ENCODE data around the gene DDA1. TPM values are rescaled to one million over a fixed set of nuclear protein-coding genes. Genes with fewer than 3 reads are reported as not detected.
A peak's percentile ranks its signal among the peaks of the same experiment; 100 is the strongest.

DDA1 gene
- total and polyA plus RNA-seq, 2 of the 13 experiments (the other 11 are each of a cell fraction or from before 2014, with no cell fraction given), result 24.5 to 26.0 TPM

DNA sequence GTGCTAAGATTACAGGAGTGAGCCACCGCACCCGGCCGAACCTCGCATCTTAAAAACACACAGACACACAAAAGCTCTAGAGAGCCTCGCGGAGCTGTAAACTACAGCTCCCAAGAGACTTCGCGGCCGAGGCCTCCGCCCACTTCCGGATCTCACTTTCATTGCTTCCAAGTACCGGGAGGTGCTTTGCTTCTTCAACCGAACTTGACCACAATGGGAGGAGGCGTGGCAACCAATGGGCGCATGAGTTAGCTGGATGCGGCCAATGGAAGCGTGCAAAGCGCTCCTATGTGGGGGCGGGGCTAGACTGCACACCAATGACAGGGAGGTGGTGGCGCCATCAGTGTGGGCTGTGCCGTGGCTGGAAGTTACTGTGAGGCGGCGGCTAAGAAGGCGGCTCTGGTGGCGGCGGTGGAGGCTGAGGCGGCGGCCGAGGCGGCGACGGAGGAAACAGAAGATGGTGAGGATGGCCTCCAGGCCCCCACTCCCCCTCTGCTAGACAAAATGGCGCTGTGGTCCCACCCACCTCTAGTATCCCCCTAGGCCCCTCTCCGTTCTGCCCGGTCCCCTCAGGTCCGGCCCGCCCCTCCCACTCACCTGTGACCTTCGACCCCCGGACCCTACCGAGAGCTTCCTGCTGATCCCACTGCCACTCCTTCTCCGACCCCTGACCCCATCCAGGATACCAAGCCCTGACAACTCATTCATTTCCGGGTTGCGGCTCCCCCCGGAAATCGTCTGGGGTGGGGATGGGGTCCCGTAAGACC lies at the start of gene DDA1 (continued):
- TF ChIP-seq SKI (IDR thresholded peaks at IDR 0.05; ENCODE audit: partially characterized antibody), result no peak
- no peak for TF ChIP-seq GFI1 (CRISPR knock-in tag; IDR thresholded peaks at IDR 0.05; ENCODE audit: borderline replicate concordance)
- peak; percentile 67; the same call in 1 of the 2 replicates for TF ChIP-seq THAP7 (CRISPR knock-in tag; IDR thresholded peaks at IDR 0.05)
- TF ChIP-seq ATAD3A (CRISPR knock-in tag; IDR thresholded peaks at IDR 0.05), result no peak
- TF ChIP-seq, protein P1, sequence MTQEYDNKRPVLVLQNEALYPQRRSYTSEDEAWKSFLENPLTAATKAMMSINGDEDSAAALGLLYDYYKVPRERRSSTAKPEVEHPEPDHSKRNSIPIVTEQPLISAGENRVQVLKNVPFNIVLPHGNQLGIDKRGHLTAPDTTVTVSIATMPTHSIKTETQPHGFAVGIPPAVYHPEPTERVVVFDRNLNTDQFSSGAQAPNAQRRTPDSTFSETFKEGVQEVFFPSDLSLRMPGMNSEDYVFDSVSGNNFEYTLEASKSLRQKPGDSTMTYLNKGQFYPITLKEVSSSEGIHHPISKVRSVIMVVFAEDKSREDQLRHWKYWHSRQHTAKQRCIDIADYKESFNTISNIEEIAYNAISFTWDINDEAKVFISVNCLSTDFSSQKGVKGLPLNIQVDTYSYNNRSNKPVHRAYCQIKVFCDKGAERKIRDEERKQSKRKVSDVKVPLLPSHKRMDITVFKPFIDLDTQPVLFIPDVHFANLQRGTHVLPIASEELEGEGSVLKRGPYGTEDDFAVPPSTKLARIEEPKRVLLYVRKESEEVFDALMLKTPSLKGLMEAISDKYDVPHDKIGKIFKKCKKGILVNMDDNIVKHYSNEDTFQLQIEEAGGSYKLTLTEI (CRISPR knock-in tag; conservative IDR thresholded peaks at IDR 0.05), result no peak
- no peak for TF ChIP-seq ZFP82 (CRISPR knock-in tag; IDR thresholded peaks at IDR 0.05; ENCODE audit: borderline replicate concordance)
- TF ChIP-seq ZFX (CRISPR knock-in tag; IDR thresholded peaks at IDR 0.05; ENCODE audit: low read depth), result peak; percentile 75; the same call in 1 of the 2 replicates
- TF ChIP-seq TAF15 (IDR thresholded peaks at IDR 0.05; ENCODE audit: low read depth, low read length, poor library complexity, severe bottlenecking), result no peak
- no peak for TF ChIP-seq ZNF674 (CRISPR knock-in tag; IDR thresholded peaks at IDR 0.05; ENCODE audit: low read depth)
- TF ChIP-seq MATR3 (CRISPR knock-in tag; IDR thresholded peaks at IDR 0.05), result no peak
- TF ChIP-seq PHF21A (CRISPR knock-in tag; IDR thresholded peaks at IDR 0.05), result 0 out of 2 replicates have a peak, but pooled peaks have one; percentile 6
- no peak for TF ChIP-seq KLF6 (CRISPR knock-in tag; IDR thresholded peaks at IDR 0.05)
- TF ChIP-seq, protein P2, sequence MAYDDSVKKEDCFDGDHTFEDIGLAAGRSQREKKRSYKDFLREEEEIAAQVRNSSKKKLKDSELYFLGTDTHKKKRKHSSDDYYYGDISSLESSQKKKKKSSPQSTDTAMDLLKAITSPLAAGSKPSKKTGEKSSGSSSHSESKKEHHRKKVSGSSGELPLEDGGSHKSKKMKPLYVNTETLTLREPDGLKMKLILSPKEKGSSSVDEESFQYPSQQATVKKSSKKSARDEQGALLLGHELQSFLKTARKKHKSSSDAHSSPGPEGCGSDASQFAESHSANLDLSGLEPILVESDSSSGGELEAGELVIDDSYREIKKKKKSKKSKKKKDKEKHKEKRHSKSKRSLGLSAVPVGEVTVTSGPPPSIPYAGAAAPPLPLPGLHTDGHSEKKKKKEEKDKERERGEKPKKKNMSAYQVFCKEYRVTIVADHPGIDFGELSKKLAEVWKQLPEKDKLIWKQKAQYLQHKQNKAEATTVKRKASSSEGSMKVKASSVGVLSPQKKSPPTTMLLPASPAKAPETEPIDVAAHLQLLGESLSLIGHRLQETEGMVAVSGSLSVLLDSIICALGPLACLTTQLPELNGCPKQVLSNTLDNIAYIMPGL (CRISPR knock-in tag; IDR thresholded peaks at IDR 0.05; ENCODE audit: borderline replicate concordance in 1 of 2, low read depth in 1 of 2), result peak in 1 of 2 experiments; percentile 41; a peak in 3 of 4 replicates
- TF ChIP-seq ZFP36L1 (CRISPR knock-in tag; IDR thresholded peaks at IDR 0.05), result no peak
- TF ChIP-seq, protein P3, sequence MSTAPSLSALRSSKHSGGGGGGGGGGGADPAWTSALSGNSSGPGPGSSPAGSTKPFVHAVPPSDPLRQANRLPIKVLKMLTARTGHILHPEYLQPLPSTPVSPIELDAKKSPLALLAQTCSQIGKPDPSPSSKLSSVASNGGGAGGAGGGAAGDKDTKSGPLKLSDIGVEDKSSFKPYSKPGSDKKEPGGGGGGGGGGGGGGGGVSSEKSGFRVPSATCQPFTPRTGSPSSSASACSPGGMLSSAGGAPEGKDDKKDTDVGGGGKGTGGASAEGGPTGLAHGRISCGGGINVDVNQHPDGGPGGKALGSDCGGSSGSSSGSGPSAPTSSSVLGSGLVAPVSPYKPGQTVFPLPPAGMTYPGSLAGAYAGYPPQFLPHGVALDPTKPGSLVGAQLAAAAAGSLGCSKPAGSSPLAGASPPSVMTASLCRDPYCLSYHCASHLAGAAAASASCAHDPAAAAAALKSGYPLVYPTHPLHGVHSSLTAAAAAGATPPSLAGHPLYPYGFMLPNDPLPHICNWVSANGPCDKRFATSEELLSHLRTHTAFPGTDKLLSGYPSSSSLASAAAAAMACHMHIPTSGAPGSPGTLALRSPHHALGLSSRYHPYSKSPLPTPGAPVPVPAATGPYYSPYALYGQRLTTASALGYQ (CRISPR knock-in tag; IDR thresholded peaks at IDR 0.05), result peak; percentile 3; the same call in 1 of the 2 replicates
- TF ChIP-seq RFX3 (CRISPR knock-in tag; IDR thresholded peaks at IDR 0.05), result no peak
- TF ChIP-seq ZBTB1 (CRISPR knock-in tag; IDR thresholded peaks at IDR 0.05; ENCODE audit: borderline replicate concordance), result no peak
- TF ChIP-seq HIVEP1 (CRISPR knock-in tag; IDR thresholded peaks at IDR 0.05), result no peak
- no peak for TF ChIP-seq CEBPB (IDR thresholded peaks at IDR 0.05; ENCODE audit: borderline replicate concordance, low read depth, low read length)
- TF ChIP-seq LCORL (IDR thresholded peaks at IDR 0.05), result no peak
- TF ChIP-seq LCORL (CRISPR knock-in tag; IDR thresholded peaks at IDR 0.05), result peak; percentile 24; the same call in 1 of the 2 replicates
- TF ChIP-seq CREBL2 (CRISPR knock-in tag; IDR thresholded peaks at IDR 0.05; ENCODE audit: borderline replicate concordance), result no peak
- TF ChIP-seq ZKSCAN8 (CRISPR knock-in tag; IDR thresholded peaks at IDR 0.05; ENCODE audit: borderline replicate concordance), result no peak
